ENCODE measurements around the gene TBL1X.
A peak's percentile ranks its signal among the peaks of the same experiment; 100 is the strongest.

TBL1X gene

GRCh38 chrX:9522378-9523155 lies 57.7 kb downstream of the TBL1X start:
- H3K4me3 ChIP-seq (ENCODE audit: low read depth, low read length), result no peak overlapping the region
- TF ChIP-seq, protein P1, sequence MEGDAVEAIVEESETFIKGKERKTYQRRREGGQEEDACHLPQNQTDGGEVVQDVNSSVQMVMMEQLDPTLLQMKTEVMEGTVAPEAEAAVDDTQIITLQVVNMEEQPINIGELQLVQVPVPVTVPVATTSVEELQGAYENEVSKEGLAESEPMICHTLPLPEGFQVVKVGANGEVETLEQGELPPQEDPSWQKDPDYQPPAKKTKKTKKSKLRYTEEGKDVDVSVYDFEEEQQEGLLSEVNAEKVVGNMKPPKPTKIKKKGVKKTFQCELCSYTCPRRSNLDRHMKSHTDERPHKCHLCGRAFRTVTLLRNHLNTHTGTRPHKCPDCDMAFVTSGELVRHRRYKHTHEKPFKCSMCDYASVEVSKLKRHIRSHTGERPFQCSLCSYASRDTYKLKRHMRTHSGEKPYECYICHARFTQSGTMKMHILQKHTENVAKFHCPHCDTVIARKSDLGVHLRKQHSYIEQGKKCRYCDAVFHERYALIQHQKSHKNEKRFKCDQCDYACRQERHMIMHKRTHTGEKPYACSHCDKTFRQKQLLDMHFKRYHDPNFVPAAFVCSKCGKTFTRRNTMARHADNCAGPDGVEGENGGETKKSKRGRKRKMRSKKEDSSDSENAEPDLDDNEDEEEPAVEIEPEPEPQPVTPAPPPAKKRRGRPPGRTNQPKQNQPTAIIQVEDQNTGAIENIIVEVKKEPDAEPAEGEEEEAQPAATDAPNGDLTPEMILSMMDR (conservative IDR thresholded peaks at IDR 0.05; ENCODE audit: low read depth, low read length), result no peak
- DNase-seq (ENCODE audit: low read depth), result peak; percentile 39

DNA sequence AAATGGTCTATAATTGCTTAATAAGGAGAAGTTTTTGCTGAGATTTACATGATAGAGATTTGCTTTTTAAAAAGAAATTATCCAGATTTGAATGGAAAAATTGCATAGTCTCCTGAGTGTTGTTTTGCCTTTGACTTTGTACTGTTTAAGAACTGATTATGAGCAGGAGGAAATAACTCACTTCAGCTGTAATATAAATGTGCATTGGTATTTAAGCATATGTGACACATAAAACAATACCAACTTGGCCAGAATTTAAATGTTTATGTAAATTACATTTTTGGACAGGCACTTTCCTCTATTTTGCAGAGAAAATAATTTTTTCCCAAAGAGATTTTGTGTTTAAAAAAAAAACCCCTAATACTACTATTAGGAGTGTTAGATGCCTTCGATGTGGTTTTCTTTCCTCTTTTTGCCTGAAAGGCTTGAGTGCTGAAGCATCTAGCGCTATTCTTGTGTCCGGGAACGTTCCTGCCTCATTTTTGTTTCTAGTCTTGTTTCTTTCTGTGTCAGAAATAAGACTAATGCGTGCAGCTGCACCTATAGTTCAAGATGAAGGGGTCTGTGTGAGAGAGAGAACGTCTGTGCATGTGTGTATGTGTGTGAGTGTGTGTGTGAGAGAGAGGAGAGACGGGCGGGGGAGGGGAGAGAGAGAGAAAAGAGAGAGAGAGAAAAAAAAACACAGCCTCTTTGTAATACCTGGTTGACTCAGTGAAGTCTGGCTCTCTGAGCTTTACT lies 60.8 kb downstream of the TBL1X start:
- H3K4me3 ChIP-seq (ENCODE audit: low read depth, low read length), result peak overlapping the region; percentile 24
- DNase-seq (ENCODE audit: low read depth), result peak; percentile 19
- TF ChIP-seq, protein P1 (conservative IDR thresholded peaks at IDR 0.05; ENCODE audit: low read depth, low read length), result no peak

DNA sequence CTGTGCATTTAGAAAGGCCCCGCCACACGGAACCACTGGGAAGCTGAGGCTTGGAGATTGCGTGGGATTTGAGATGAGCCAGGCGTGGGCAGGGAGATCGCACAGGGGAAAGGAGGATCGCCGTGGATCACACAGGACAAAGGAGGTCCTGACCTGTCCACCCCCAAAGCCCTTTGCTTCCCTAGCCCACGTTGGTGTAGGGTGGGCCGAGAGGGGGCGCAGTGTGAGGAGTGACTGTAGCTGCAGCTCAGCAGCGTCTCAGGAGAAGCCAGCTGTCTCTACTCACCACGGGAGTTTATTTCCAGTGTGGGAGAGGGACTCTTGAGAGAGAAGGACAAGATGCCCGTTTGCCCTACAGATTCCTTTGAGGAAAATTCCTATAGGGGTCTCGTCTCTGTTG lies 62.1 kb downstream of the TBL1X start:
- H3K4me3 ChIP-seq (ENCODE audit: low read depth, low read length), result no peak overlapping the region

GRCh38 chrX:9528498-9528897 lies 63.6 kb downstream of the TBL1X start:
- no peak overlapping the region for H3K4me3 ChIP-seq (ENCODE audit: low read depth, low read length)
- no peak for DNase-seq (ENCODE audit: low read depth)
- TF ChIP-seq, protein P1 (conservative IDR thresholded peaks at IDR 0.05; ENCODE audit: low read depth, low read length), result no peak

More for the DNA sequence above, 62.1 kb downstream of the TBL1X start:
- no peak for DNase-seq (ENCODE audit: low read depth)
- TF ChIP-seq, protein P1 (conservative IDR thresholded peaks at IDR 0.05; ENCODE audit: low read depth, low read length), result no peak

GRCh38 chrX:9529223-9529622 lies 64.4 kb downstream of the TBL1X start:
- TF ChIP-seq, protein P1 (conservative IDR thresholded peaks at IDR 0.05; ENCODE audit: low read depth, low read length), result no peak
- no peak for DNase-seq (ENCODE audit: low read depth)

DNA sequence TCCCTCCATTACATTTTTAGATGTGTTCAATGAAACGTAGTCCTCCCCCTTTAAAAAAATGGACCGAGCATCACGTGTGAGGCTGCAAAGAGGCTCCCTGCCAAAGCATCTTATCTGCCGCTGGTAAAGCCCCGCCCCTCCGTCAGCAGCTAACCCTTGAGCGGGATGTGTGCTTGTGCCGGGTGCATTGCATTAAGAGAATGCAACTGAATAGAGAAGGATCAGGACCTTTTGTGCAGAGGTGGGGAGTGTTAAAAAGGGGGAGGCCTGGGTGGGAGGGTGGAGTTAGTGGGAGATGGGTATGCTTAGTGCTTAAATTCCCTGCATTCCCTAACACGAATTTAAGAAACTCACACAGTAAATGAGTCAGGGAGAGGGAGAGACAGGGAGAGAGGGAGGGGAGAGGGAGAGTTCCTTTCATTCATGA lies 66.0 kb downstream of the TBL1X start:
- peak overlapping the region; percentile 8 for H3K4me3 ChIP-seq (ENCODE audit: low read depth, low read length)

More at GRCh38 chrX:9529223-9529622, 64.4 kb downstream of the TBL1X start:
- H3K4me3 ChIP-seq (ENCODE audit: low read depth, low read length), result no peak overlapping the region

More for the DNA sequence above, 66.0 kb downstream of the TBL1X start:
- DNase-seq (ENCODE audit: low read depth), result peak; percentile 95
- TF ChIP-seq, protein P1 (conservative IDR thresholded peaks at IDR 0.05; ENCODE audit: low read depth, low read length), result no peak

Data from choroid plexus epithelial cell (primary cell).